GM12878 (cell line): ENCODE results near the gene LSR. TPM values are rescaled to one million over a fixed set of nuclear protein-coding genes. Genes with fewer than 3 reads are reported as not detected.

Source experiments
- ASH2L ChIP-seq: fragments of 300-600, 200-600 bp; sonication (generic); IDR thresholded peaks from 2 replicates; pipeline ENCODE4 v1.6.1; 2017; ENCODE audit warnings: low read depth, mild to moderate bottlenecking, borderline replicate concordance
- BCL11A ChIP-seq: IDR thresholded peaks from 2 replicates; pipeline ENCODE4 v1.6.1; 2011; ENCODE audit warnings: low read depth, low read length
- BHLHE40 ChIP-seq, 2 experiments: fragments of 450-650 bp in 1 of 2; IDR thresholded peaks; 2 replicates each; pipeline ENCODE4 v1.6.1; 2011 to 2017; ENCODE audit warnings: low read depth in 2 of 2, borderline replicate concordance in 1 of 2, improper control_type of control experiment in 1 of 2, low read length in 1 of 2, mild to moderate bottlenecking in 1 of 2
- BMI1 ChIP-seq: fragments of 450-650 bp; IDR thresholded peaks from 2 replicates; pipeline ENCODE4 v1.6.1; 2016; ENCODE audit warnings: mild to moderate bottlenecking, moderate library complexity, borderline replicate concordance
- CUX1 ChIP-seq: IDR thresholded peaks from 2 replicates; pipeline ENCODE4 v1.6.1; 2012; ENCODE audit warnings: improper control_type of control experiment, low read depth, low read length; ENCODE audit not compliant: insufficient replicate concordance
- ELK1 ChIP-seq: IDR thresholded peaks from 2 replicates; pipeline ENCODE4 v1.6.1; 2012; ENCODE audit warnings: low read depth, low read length, improper control_type of control experiment
- IKZF1 ChIP-seq: fragments of 450-650 bp; conservative IDR thresholded peaks from 2 replicates; pipeline ENCODE4 v1.6.1; 2017; ENCODE audit warnings: antibody characterized with exemption, mild to moderate bottlenecking
- MYB ChIP-seq: fragments of 150-350 bp; IDR thresholded peaks from 2 replicates; pipeline ENCODE4 v1.6.1; 2014; ENCODE audit warnings: mild to moderate bottlenecking, low read depth, low read length, borderline replicate concordance
- NFIC ChIP-seq: IDR thresholded peaks from 2 replicates; pipeline ENCODE4 v1.6.1; 2012; ENCODE audit warnings: low read depth, mild to moderate bottlenecking, inconsistent platforms, low read length, moderate library complexity
- NFXL1 ChIP-seq: fragments of 450-650 bp; IDR thresholded peaks from 2 replicates; pipeline ENCODE4 v1.6.1; 2017; ENCODE audit warnings: antibody characterized with exemption, mild to moderate bottlenecking, borderline replicate concordance
- NR2C1 ChIP-seq: fragments of 450-650 bp; IDR thresholded peaks from 2 replicates; pipeline ENCODE4 v1.6.1; 2017; ENCODE audit warnings: antibody characterized with exemption, mild to moderate bottlenecking, moderate library complexity
- PAX5 ChIP-seq: IDR thresholded peaks from 2 replicates; pipeline ENCODE4 v1.6.1; 2011; ENCODE audit warnings: low read depth, low read length, borderline replicate concordance
- PBX3 ChIP-seq: IDR thresholded peaks from 2 replicates; pipeline ENCODE4 v1.6.1; 2011; ENCODE audit warnings: mild to moderate bottlenecking, low read depth, low read length, moderate library complexity; ENCODE audit not compliant: insufficient replicate concordance
- PML ChIP-seq: IDR thresholded peaks from 2 replicates; pipeline ENCODE4 v1.6.1; 2012; ENCODE audit warnings: low read length, inconsistent platforms
- POU2F2 ChIP-seq: IDR thresholded peaks from 3 replicates; pipeline ENCODE4 v1.6.1; 2011; ENCODE audit warnings: low read depth, mild to moderate bottlenecking, low read length, borderline replicate concordance
- RAD21 ChIP-seq: IDR thresholded peaks from 2 replicates; pipeline ENCODE4 v1.6.1; 2011; ENCODE audit warnings: mild to moderate bottlenecking, low read depth, low read length, moderate library complexity; ENCODE audit not compliant: insufficient read depth
- RB1 ChIP-seq: fragments of 450-650 bp; formaldehyde crosslinking; IDR thresholded peaks from 2 replicates; pipeline ENCODE4 v1.6.1; 2017; ENCODE audit warnings: mild to moderate bottlenecking, borderline replicate concordance
- STAT3 ChIP-seq: IDR thresholded peaks from 2 replicates; pipeline ENCODE4 v1.6.1; 2011; ENCODE audit warnings: low read depth, low read length, improper control_type of control experiment
- ZNF207 ChIP-seq: fragments of 450-650 bp; IDR thresholded peaks from 2 replicates; pipeline ENCODE4 v1.6.1; 2014; ENCODE audit warnings: antibody characterized with exemption, mild to moderate bottlenecking, borderline replicate concordance
- ZNF274 ChIP-seq: IDR thresholded peaks from one replicate; pipeline ENCODE4 v1.8.0; 2011; ENCODE audit not compliant: insufficient read length, insufficient read depth
- ZNF384 ChIP-seq: IDR thresholded peaks from 2 replicates; pipeline ENCODE4 v1.6.1; 2012; ENCODE audit warnings: low read depth, mild to moderate bottlenecking, low read length, improper control_type of control experiment, borderline replicate concordance
- ZZZ3 ChIP-seq: IDR thresholded peaks from 2 replicates; pipeline ENCODE4 v1.6.1; 2011; ENCODE audit warnings: low read depth; ENCODE audit not compliant: control insufficient read depth, insufficient read length
- polyA plus RNA-seq, 11 experiments: library from polyadenylated mRNA; depleted of rRNA in 4 of 11; unstranded in 6 of 11; stranded (reverse) in 5 of 11; fragments of >200 nt; fragmentation: Nextera tagmentation in 4 of 11; fragmentation: Illumina TruSeq in 1 of 11; extraction: Ambion mirVana in 4 of 11; extraction: Trizol in 1 of 11; gene quantifications; 1 replicate in 1 of 11; 2 replicates in 10 of 11; pipeline versions ENCODE4 v1.2.1 to v1.2.3, GENCODE V29; 2011 to 2016; ENCODE audit warnings: inconsistent platforms in 2 of 11, missing spikeins in 2 of 11, low read depth in 1 of 11
- total RNA-seq, 4 experiments: library from RNA; depleted of rRNA in 3 of 4; stranded (reverse); fragments of >200 nt in 3 of 4; fragmentation: Illumina TruSeq in 1 of 4; extraction: Trizol in 1 of 4; gene quantifications; 2 replicates each; pipeline versions ENCODE4 v1.2.1 to v1.2.3, GENCODE V29; 2013 to 2021
- TF ChIP-seq, protein P1 (sequence below): fragments of 450-650 bp; IDR thresholded peaks from 2 replicates; pipeline ENCODE4 v1.6.1; 2016; ENCODE audit warnings: mild to moderate bottlenecking

LSR gene
- total and polyA plus RNA-seq, 10 of the 15 experiments (the other 5 are each of a cell fraction or from before 2014, with no cell fraction given): 0.26 to 53.9 (median 26.3) TPM

DNA sequence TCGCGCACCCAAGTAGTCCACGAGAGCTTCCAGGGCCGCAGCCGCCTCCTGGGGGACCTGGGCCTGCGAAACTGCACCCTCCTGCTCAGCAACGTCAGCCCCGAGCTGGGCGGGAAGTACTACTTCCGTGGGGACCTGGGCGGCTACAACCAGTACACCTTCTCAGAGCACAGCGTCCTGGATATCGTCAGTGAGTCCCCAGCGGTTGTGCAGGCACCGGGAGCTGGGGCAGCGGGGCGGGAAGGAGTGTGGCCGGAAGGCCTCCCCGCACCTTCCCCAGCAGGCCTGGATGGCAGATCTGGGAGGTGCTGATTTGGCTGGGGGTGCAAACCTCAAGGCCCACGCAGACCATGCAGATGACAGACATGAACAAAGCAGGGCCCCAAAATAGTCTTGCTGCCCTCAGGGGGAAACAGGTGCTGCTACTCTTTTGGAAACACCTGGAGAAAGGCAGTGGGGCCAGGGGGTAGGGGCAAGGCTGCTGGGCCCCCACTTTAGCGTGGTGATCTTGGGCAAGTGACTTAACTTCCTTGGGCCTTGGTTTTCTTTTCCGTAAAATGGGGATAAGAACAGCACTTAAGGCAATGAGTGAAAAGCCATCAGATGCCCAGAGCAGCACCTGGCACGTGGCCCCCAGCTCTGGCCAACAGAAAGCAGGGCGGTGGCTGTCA lies 47.1 kb downstream of the LSR start (continued):
- TF ChIP-seq, protein P1, sequence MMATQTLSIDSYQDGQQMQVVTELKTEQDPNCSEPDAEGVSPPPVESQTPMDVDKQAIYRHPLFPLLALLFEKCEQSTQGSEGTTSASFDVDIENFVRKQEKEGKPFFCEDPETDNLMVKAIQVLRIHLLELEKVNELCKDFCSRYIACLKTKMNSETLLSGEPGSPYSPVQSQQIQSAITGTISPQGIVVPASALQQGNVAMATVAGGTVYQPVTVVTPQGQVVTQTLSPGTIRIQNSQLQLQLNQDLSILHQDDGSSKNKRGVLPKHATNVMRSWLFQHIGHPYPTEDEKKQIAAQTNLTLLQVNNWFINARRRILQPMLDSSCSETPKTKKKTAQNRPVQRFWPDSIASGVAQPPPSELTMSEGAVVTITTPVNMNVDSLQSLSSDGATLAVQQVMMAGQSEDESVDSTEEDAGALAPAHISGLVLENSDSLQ: peak; percentile 35; the same call in 1 of the 2 replicates
- TF ChIP-seq BHLHE40 (IDR thresholded peaks at IDR 0.05; ENCODE audit: borderline replicate concordance in 1 of 2, low read depth in 2 of 2, low read length in 1 of 2) (no peak), NFIC (peak; percentile 54; the same call in 1 of the 2 replicates), ELK1 (no peak), PBX3 (no peak), BCL11A (no peak), CUX1 (no peak), IKZF1 (peak; percentile 83), RB1 (no peak), PML (no peak), RAD21 (no peak), POU2F2 (no peak), MYB (no peak), ASH2L (no peak), ZNF274 (no peak), ZZZ3 (no peak), ZNF207 (no peak), STAT3 (no peak), NR2C1 (no peak), NFXL1 (no peak), BMI1 (no peak), PAX5 (no peak), ZNF384 (no peak)
